IPS DF 19.7 (cell line): ENCODE results near the gene ERI3.
A peak's percentile ranks its signal among the peaks of the same experiment; 100 is the strongest.

ENCODE experiments used
- DNase-seq: peaks from one replicate; pipeline ENCODE4 v3.0.0-alpha.2; 2013; ENCODE audit warnings: low read depth, low spot score

Gene ERI3

DNA sequence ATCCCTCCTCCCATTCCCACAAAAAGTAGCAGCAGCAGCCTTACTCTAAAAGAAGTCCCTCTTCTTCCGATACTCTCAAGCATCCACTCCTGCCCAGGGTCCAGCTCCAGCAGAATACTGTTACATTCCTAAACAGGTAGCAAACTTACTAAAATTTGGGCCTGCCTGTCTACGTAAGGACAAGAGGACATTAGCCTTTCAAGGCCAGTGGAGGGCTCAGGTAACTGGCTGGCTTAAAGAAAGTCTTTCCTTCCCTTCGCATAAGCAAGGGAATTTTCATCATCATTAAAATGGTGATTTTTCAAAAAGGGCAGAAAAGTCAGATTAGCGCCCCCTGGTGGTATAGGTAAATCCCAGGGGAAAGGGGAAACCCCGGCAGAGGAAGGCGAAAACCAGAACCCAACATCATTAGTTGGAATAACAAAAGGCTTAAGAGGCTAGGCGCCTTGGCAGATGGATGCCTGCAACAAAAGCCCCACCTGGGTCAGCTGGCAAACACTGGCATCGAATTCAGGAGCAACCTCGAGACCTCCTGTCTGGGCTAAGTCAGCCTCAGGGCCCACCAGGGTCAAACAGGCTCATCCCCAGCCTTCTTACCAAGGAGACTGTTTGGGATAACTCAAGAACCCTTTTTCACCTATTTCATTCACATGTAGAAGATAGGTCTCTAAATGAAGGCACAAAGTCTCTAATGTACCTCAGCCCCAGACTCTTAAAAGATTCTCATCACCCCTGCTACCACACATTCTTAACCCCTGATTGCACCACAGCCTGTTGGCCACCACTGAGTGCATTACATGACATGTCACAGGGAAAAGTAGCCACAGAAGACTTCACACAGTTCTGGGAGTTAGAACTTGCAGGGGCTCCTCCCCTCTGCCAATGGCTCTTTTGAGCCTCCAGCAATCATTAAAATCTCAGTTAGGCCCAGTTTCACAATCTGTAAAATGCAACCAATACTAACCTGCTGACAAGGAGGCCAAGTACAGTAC is 36.7 kb downstream of the ERI3 start:
- DNase-seq = peak; percentile 64

DNA sequence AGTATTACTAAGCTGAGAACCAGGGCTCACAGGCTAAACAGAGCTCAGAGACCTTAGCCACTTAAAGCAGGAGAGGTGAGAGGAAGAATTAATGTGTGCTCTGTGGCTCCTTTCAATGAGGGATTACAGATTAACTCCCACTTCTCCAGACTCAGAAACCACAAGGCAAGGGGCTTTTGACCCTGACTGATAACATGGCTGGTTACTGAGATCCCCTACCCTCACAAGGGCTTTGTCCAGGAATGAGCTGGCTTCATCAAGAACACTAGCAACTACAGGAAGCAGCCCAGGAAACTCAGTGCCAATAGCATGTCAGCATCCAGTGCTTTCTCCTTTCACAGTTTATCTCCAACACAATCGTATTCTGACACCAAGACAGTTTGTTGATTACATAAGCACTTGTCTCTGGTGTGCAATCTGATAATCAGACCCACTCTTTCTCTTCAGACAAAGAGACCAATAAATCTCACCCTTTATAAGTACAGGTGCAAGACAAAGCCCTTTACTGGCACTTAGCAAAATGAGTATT is 38.8 kb downstream of the ERI3 start:
- DNase-seq = no peak

DNA sequence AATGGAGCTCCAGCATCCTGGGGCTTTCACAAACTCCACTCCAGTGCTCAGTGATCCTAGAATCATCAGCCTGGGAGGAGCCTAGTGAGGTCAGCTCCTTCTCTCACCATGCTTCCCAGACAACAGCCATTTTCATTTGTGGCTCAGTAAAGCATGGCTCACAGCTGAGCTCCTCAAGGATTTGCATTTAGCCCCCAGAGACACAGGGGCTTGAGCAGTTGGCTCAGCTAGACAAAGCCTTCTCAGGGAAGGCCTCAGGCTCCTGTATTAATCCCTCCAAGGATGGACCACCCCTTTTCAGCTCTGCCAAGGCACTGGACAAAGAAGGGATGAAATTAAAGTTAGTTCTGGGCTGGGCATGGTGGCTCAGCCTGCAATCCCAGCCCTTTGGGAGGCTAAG is 39.5 kb downstream of the ERI3 start:
- no peak for DNase-seq

DNA sequence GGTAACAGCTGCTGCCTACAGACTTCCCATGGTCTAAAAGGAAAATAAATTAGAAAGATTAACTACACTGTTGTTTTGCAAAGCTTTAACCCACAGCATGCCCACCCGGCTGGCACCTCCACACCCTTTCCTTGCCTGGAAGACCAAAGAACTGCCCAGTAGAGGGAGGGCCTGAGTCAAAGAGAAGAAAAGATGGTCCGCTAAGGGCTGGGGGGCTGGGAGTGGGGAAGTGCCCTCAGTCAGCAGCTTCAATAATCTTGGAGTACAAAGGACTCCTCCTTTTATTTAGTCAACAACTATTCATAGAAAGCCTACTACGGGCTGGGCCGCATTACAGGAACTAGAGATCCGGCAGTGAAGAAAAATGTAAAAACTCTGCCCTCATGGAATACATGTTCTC is 40.6 kb downstream of the ERI3 start:
- no peak for DNase-seq

DNA sequence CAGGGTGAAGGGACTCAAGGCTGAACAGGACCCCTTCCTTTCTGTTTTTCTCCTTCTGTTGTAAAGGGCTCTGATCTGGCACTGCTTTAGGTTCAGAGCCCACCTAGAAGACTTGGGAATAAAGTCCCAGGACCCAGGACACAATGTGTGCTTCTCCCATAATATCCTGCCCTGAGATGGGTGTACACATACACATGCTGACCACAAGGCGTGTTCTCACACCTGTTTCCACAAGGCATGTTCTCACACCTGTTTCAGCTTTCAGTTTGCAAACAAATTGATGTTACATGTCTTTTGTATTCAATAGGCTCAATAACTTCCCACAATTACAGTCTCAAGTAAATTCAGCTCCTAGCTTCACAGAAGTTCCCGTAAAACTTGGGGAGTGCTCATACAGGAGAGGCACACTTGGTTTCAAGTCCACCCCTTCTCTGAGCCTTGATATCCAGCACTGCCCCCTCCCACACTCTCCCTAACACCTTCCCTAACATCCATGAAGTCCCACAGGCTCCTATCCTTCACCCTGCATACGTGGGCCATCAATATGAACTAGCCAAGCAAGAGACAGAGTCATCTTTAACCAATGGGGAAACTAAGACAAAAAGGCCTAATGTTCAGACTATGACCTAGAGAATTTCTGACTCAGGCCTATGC is 41.7 kb downstream of the ERI3 start:
- no peak for DNase-seq

DNA sequence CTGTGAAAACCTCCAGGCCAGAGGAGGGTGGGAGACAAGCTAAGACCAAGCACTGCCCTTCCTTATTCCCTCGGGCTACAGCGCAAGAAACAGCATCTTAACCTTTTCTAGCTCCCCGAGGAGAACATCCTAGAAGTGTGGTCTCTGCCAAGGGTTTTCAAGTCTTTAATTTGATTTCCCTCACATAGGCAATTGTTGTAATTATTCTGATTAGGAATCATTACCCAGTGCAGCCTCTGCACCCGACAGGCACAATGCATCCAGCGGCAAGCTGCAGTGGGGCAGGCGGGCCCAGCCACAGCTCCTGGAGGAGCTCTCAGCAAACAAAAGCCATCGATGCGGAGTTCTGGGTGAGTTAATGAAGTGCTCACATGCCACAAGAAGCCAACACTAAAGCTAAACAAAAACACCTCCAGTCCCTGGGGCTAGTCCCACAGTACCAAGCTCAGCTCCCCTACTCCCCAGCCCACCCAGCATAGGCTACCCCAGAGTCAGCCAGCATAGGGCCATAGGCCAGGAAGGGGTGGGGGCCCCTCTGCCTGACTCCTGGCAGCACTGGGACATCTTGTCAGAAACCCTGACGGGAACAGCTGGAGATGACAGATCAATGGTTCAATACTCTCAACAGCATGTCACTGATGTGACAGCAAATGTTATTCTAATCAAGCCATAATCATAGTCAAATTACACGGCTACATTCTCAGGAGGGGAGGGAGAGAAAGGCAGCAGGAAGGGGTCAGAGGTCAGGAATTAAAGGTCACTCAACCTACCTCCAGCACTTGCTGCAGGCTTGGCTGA is 42.5 kb downstream of the ERI3 start:
- no peak for DNase-seq

DNA sequence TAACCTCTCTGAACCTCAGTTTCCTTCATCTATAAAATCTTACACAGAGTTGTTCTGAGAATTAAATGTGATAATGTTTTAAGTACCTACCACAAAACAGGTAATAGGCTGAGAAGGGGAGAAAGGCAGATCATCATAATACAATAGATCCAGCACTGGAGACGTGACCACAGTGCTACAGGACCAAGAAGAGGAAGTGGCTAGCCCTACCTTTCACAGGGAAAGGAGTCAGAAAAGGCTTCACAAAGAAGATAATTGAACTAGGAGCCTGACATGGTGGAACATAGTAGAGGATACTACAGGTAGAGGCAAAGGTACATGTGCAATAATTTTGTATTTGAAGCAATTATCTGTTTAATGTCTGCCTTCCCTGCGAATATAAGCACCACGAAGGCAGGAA is 45.1 kb downstream of the ERI3 start:
- DNase-seq = no peak

DNA sequence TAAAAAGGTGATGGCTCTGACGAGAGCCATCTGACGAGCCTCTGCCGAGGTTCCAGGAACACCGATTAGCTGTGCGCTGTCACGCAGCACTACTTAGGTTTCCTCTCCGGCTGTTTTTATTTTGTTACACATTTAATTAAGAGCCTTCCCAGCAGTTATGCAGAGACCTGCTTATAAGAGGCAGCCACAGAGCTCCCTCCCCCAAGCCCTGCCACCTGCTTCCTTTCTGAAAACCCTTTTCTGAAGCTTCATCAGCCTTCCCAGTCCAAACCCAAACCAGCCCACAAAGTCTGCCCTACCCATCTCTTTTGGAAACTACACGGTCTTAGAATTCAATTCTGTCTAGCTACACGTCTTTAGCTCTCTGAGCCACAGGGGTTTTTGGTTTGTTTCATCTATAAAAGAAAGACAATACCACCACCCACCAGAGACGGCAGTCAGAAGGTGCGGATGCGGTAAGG is 49.1 kb downstream of the ERI3 start:
- no peak for DNase-seq

DNA sequence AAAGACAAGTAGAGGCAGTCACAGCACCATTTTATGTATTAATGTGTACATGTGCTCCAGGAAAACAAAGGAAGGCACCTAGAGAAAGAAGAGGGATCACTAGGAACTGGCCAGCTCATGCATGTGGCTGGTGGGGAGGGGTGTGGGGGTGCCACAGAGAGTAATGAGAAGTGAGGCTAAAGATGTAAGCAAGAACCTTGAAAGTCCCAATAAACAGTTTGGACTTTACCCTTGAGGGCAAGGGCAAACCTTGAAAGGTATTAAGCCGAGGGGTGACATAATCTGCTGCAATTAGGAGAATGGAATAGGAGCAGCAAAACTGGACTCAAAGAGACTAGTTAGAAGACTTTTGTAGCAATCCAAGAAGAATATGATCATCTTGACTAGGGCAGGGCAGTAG is 51.5 kb downstream of the ERI3 start:
- DNase-seq = no peak

DNA sequence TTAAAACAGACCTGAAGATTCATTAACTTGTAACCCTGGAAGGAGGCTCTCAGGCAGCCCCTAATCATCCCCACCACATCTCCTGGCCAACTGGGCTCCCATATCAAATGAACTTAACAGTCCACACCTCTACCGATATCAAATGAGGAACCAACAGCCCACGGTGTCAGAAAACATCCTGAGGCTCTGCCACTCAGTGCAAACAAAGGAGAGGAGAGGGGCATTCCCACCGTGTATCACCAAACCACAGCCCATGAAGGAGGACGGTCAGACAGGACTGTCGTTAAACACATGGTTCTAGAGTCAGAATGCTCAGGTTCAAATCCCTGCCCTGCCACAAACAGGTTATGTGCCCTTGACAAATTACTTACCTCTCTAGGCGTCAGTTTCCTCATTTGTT is 52.5 kb downstream of the ERI3 start:
- DNase-seq = no peak

DNA sequence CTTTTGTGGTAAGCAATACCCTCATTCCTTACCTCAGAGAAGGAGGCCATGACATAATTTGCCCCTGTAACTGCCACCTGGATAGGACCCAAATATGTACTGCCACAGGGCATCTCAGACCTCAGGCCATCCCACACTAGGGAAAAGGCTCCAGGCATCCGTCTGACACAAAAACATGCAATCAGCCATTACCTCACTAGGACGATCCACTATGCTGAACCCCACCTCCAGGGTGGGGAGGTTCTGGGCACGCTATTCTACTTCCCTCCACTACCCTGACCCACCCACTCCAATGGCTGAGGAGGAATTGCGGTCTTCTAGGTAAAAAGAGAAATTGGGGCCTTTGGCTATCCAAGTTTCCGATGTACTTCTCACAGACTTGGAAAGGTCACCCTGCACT is 53.6 kb downstream of the ERI3 start:
- no peak for DNase-seq

DNA sequence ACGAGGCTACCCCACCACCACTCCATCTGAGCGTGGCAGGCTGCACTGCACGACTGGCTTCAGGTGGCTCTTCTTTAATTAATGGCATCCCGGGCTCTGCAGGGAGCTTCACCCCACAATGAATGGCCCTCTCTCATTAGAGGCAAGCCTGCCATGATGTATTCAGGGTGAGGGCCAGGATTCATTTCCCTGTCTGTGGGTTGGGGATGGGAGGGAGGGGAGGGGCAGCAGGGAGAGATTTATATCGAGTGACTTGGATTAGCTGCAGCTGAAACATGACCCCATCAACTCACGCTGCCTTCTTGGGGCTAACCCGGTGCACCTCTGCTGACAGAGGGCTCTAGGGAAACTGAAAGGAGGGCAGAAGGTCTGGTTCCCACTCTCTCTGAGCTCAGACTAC is 54.2 kb downstream of the ERI3 start:
- DNase-seq = no peak

DNA sequence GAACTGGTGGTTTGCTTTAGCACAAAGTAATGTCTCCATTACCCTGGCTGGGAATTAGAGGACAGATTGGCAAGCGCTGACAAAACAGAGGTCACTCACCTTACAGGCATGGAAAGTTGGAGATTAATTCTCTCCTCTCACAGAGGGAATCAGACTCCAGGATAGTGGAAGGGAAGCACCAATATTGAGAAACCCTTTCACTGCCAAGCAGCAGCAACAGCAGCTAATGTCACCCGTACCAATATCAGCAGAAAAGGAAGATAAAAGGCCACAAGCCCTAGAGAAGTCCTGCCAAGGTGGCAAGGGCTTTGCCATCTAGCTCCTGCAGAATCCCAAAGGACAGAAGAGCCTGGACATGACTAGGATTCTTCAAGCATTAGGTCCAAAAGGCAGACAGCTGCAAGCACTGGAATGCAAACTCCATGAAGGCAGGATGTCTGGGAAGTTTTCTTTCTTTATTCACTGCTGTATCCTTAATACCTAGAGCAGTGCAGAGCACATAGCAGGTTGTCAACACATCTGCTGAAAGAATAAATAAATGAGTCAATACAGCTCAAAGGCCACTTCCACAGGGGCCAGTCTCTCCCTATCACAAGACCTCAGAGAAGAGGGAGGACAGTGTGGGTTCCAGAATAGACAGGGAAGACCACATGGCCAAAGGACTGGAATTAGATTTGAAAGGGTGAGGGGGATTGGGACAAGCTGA is 57.2 kb downstream of the ERI3 start:
- no peak for DNase-seq

DNA sequence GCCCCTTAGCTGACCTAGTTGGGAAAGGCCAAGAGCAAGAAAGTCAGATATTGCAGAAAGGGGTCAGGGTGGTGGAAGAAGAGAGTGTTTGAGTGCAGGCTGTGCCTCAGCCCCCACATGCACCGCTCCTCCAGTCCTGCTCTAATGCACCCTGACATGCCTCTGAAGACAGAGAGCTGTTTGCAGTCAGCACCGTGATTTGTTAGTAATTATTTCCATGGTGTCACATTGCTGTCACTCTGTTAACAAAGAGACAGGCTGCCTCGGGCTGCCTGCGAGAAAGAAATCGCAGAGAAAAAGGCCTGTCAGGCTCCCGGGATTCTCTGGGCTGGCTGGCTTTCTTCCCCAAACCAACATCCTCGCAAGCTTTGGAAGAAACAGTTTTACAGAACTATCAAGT is 58.3 kb downstream of the ERI3 start:
- DNase-seq = no peak

DNA sequence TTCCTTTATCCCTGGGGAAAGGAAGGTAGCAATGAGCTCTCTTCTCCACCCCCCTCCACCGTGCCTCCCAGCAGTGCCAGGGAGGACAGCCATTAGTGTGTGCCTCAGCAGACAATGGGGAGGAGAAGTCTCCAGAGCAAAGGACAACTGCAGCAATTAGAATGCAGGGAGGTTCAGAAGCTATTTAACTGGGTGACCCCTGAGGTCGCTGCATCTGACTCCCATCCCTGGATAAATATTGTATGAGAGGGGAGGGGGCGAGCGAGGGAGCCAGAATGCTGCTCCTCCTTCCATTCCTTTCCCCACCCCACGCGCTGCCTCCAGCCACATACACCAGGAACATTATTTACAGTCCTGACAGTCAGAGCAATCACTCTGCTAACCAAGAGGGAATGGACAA is 59.0 kb downstream of the ERI3 start:
- DNase-seq = no peak

DNA sequence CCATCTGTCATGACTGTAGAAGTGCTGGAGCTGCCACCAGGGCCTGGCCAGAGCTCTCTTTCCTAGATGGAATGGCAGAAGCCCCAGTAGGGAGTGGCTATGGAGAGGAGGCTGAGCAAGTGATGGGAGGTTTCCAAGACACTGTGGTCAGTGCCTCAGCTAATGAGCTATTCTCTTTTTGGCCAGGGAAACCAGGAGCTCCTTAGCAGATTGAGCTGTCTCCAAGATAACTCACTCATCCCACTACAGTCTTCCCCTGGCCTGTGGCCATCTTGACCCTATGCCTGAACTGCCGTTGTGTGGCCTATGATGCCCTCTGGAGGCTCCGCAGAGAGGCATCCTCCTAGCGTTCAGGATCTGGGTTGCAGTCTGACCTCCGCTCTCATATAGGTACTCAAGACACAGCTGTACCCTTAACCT is 60.5 kb downstream of the ERI3 start:
- DNase-seq = peak; percentile 40

DNA sequence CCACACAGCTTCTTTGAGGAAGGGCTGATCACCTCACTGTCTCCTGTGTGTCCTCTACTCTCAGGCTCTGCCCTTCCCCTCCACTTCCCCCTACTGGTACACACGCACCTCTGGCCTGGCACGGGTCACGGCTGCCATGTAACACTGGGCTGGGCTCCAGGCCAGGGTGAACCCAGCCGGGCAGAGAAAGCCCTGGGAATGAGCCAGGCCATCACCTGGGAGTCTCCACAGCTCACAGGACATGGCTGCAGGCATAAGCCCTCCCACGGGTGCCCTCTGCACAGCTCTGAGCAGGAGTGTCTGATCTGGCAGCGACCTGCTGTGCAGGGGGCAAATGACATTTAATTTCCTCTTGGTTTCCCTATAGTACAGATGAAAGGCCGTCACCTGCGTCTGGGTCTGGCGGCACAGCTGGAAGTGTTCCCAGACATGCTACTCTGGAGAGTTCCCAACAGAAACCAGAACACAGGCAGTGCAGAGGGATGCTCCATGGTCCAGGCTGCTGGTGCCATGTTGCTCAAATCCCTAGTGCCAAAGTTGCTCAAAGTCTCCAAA is 61.2 kb downstream of the ERI3 start:
- DNase-seq = no peak

DNA sequence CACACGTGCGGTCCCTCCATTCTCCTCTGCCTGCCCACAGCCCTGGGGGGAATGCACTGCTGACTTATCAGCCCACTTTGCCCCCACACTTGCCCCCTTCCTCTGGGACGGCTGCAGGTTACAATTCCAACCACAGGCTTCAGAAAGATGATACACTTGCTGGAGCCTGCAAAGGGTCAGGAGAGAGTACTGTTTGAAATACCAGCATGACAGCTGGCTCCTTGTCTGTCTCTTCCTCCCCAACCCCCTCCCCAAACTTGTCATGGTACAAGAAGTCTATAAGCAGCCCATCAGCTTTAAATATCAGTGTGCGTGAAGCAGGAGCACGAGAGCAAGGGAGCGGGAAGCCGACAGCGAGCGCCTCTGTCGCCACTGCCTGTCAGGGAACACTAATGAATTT is 62.4 kb downstream of the ERI3 start:
- no peak for DNase-seq

DNA sequence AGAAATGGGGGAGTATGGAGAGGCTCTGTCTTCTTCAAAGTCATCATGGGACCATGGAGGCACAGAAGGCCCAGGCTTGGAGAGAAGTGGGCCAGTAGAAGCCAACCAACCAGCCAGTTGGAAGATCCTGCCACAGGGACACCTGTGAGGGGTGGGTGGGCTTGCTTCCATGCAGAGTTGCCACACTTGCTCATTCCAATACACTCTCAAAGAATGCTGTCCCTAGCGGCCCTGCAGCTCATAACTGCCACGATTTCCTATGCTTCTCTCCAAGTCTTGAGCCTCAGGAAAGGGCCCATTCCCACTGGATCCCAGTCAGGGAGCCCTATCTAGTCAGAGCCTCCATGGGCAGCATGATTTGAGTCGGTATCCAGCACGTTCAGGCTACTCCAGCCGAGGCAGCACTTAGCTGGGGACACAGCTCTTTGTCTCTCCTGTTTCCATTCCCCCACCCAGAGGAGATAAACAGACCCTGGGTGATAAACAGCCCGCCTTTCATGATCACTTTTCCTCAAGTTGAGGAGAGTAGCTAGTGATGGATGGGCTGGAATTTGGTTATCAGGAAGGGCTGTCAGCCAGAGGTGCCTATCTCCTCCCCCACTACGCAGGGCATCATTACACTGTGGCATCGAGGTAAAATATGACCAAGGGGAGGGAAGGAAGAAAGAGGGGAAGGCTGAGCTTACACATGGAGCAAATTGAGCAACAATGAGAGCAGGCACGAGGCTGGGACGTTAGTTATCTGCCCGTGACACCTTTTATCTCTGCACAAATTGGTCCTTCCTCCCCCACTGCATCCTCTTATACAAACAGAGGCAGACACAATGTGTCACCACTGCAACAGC is 64.6 kb downstream of the ERI3 start:
- no peak for DNase-seq

DNA sequence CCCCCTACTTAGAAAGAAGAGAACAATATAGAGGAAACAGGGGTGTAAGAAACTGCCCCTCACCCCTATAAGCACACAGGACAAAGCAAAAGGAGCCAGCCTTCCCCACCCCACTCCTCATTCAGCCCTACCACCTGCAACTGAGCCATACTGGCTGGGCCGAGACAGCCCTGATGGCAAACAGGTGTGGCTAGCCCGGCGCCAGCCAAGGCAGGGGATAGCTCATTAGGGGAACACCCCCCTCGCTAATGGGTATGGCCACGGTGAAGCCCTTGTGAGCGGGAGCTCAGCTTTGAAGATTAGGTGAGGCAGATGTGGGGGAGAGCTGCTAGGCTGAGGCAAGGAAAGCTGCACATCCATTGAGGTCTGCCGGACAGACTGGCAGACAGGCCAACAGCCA is 65.5 kb downstream of the ERI3 start:
- no peak for DNase-seq
